HepG2 (cell line): ENCODE results near the gene NELFB. TPM values are rescaled to one million over a fixed set of nuclear protein-coding genes. Genes with fewer than 3 reads are reported as not detected.

ENCODE experiments used
- ARID5B ChIP-seq: IDR thresholded peaks from 2 replicates; pipeline ENCODE4 v1.4.0; 2020; ENCODE audit warnings: mild to moderate bottlenecking, missing genetic modification reagents
- ELF4 ChIP-seq: sonication (generic); formaldehyde crosslinking; IDR thresholded peaks from 2 replicates; pipeline ENCODE4 v1.5.0; 2020; ENCODE audit warnings: missing genetic modification reagents, mild to moderate bottlenecking, moderate library complexity, borderline replicate concordance
- GATAD1 ChIP-seq: IDR thresholded peaks from 2 replicates; pipeline ENCODE4 v1.6.1; 2016; ENCODE audit warnings: missing genetic modification reagents, missing compliant biosample characterization
- IKZF5 ChIP-seq: IDR thresholded peaks from 2 replicates; pipeline ENCODE4 v1.6.1; 2018; ENCODE audit warnings: missing genetic modification reagents, mild to moderate bottlenecking, missing compliant biosample characterization
- NR2C2 ChIP-seq: sonication (generic); formaldehyde crosslinking; IDR thresholded peaks from 2 replicates; pipeline ENCODE4 v1.4.0; 2020; ENCODE audit warnings: missing genetic modification reagents, mild to moderate bottlenecking, moderate library complexity, borderline replicate concordance
- PTBP1 ChIP-seq: fragments of 200-400 bp; formaldehyde crosslinking; IDR thresholded peaks from 2 replicates; pipeline ENCODE4 v1.6.1; 2018; ENCODE audit warnings: low read length, low read depth; ENCODE audit not compliant: poor library complexity, severe bottlenecking
- SOX5 ChIP-seq: IDR thresholded peaks from 2 replicates; pipeline ENCODE4 v1.6.1; 2016; ENCODE audit warnings: borderline replicate concordance
- SOX6 ChIP-seq, 2 experiments: fragments of 450-650 bp in 1 of 2; sonication (generic) in 1 of 2; formaldehyde crosslinking in 1 of 2; IDR thresholded peaks; 2 replicates each; pipeline versions ENCODE4 v1.4.0 to v1.6.1; 2017 to 2020; ENCODE audit warnings: antibody characterized with exemption in 1 of 2, mild to moderate bottlenecking in 1 of 2, missing genetic modification reagents in 1 of 2
- TFDP2 ChIP-seq: sonication (generic); formaldehyde crosslinking; IDR thresholded peaks from 2 replicates; pipeline ENCODE4 v1.4.0; 2020; ENCODE audit warnings: missing genetic modification reagents
- THAP11 ChIP-seq: IDR thresholded peaks from 2 replicates; pipeline ENCODE4 v1.6.1; 2016; ENCODE audit warnings: missing biosample characterization, missing genetic modification reagents
- ZBTB37 ChIP-seq: sonication (generic); formaldehyde crosslinking; IDR thresholded peaks from 2 replicates; pipeline ENCODE4 v1.4.0; 2020; ENCODE audit warnings: mild to moderate bottlenecking, missing genetic modification reagents
- ZBTB7A ChIP-seq: sonication (generic); formaldehyde crosslinking; IDR thresholded peaks from 2 replicates; pipeline ENCODE4 v1.8.0; 2022; ENCODE audit warnings: mild to moderate bottlenecking, missing genetic modification reagents
- ZFP82 ChIP-seq: sonication (generic); formaldehyde crosslinking; IDR thresholded peaks from 2 replicates; pipeline ENCODE4 v1.5.1; 2020; ENCODE audit warnings: mild to moderate bottlenecking, missing genetic modification reagents, borderline replicate concordance
- ZNF205 ChIP-seq: IDR thresholded peaks from 2 replicates; pipeline ENCODE4 v1.6.1; 2018; ENCODE audit warnings: missing biosample characterization, missing genetic modification reagents
- ZNF274 ChIP-seq: sonication (generic); formaldehyde crosslinking; IDR thresholded peaks from 2 replicates; pipeline ENCODE4 v1.5.1; 2020; ENCODE audit warnings: mild to moderate bottlenecking, missing genetic modification reagents
- ZNF44 ChIP-seq: sonication (generic); formaldehyde crosslinking; IDR thresholded peaks from 2 replicates; pipeline ENCODE4 v1.5.1; 2020; ENCODE audit warnings: mild to moderate bottlenecking, missing genetic modification reagents
- ZNF766 ChIP-seq: sonication (generic); formaldehyde crosslinking; IDR thresholded peaks from 2 replicates; pipeline ENCODE4 v1.5.0; 2020; ENCODE audit warnings: missing genetic modification reagents, borderline replicate concordance
- ZNF775 ChIP-seq: sonication (generic); formaldehyde crosslinking; IDR thresholded peaks from 2 replicates; pipeline ENCODE4 v1.4.0; 2020; ENCODE audit warnings: missing genetic modification reagents, mild to moderate bottlenecking, moderate library complexity, borderline replicate concordance
- ZNF781 ChIP-seq: sonication (generic); formaldehyde crosslinking; IDR thresholded peaks from 2 replicates; pipeline ENCODE4 v1.5.1; 2020; ENCODE audit warnings: borderline replicate concordance, mild to moderate bottlenecking, missing genetic modification reagents; ENCODE audit errors: not compliant biosample characterization
- ZNF850 ChIP-seq: sonication (generic); formaldehyde crosslinking; conservative IDR thresholded peaks from 2 replicates; pipeline ENCODE4 v1.9.0; 2021; ENCODE audit warnings: mild to moderate bottlenecking, missing genetic modification reagents
- ZSCAN9 ChIP-seq: IDR thresholded peaks from 2 replicates; pipeline ENCODE4 v1.6.1; 2016; ENCODE audit warnings: borderline replicate concordance
- polyA plus RNA-seq, 8 experiments: library from polyadenylated mRNA; depleted of rRNA in 3 of 8; stranded (reverse) in 7 of 8; unstranded in 1 of 8; fragments of >200 nt; fragmentation: Illumina TruSeq in 4 of 8; extraction: Trizol in 4 of 8; gene quantifications; 2 replicates each; pipeline versions ENCODE4 v1.2.1 to v1.2.3, GENCODE V29; 2011 to 2016; ENCODE audit warnings: low read depth in 4 of 8, missing spikeins in 1 of 8, mixed read lengths in 1 of 8; ENCODE audit not compliant: insufficient read depth in 1 of 8
- total RNA-seq, 5 experiments: library from RNA; depleted of rRNA; stranded (reverse); fragments of >200 nt; fragmentation: Illumina TruSeq; extraction: Trizol; gene quantifications; 2 replicates each; pipeline ENCODE4 v1.2.3, GENCODE V29; 2016; ENCODE audit warnings: low read depth in 1 of 5

NELFB gene
- total and polyA plus RNA-seq, 2 of the 13 experiments (the other 11 are each of a cell fraction or from before 2014, with no cell fraction given): 26.5 to 45.8 TPM

GRCh38 chr9:137229903-137230704 is 25.0 kb upstream of the NELFB start (continued):
- TF ChIP-seq ARID5B (CRISPR knock-in tag) (peak; percentile 40; the same call in 1 of the 2 replicates), SOX5 (CRISPR knock-in tag) (peak; percentile 19; the same call in 1 of the 2 replicates), ZNF781 (peak; percentile 60), ZFP82 (peak; percentile 96), NR2C2 (CRISPR knock-in tag) (peak; percentile 98), ZBTB37 (CRISPR knock-in tag) (no peak), ZNF44 (CRISPR knock-in tag) (0 out of 2 replicates have a peak, but pooled peaks have one; percentile 28), PTBP1 (no peak), TFDP2 (CRISPR knock-in tag) (no peak), SOX6 (IDR thresholded peaks at IDR 0.05) (no peak), SOX6 (CRISPR knock-in tag; IDR thresholded peaks at IDR 0.05) (peak; percentile 44; the same call in 1 of the 2 replicates), GATAD1 (CRISPR knock-in tag) (peak; percentile 73), ZNF766 (CRISPR knock-in tag) (no peak), ZNF274 (CRISPR knock-in tag) (peak; percentile 66; the same call in 1 of the 2 replicates), ZSCAN9 (CRISPR knock-in tag) (0 out of 2 replicates have a peak, but pooled peaks have one; percentile 32), IKZF5 (CRISPR knock-in tag) (0 out of 2 replicates have a peak, but pooled peaks have one; percentile 30), ZNF850 (CRISPR knock-in tag) (0 out of 2 replicates have a peak, but pooled peaks have one; percentile 78), THAP11 (peak; percentile 66; the same call in 1 of the 2 replicates), ZNF205 (CRISPR knock-in tag) (peak; percentile 58; the same call in 1 of the 2 replicates), ELF4 (CRISPR knock-in tag) (no peak), ZNF775 (CRISPR knock-in tag) (peak; percentile 33; the same call in 1 of the 2 replicates), ZBTB7A (CRISPR knock-in tag) (0 out of 2 replicates have a peak, but pooled peaks have one; percentile 26)
